ENCODE data around the gene REXO4. TPM values are rescaled to one million over a fixed set of nuclear protein-coding genes. Genes with fewer than 3 reads are reported as not detected.

Gene REXO4
- total and polyA plus RNA-seq, 2 of the 13 experiments (the other 11 are each of a cell fraction or from before 2014, with no cell fraction given), result 18.5 to 30.4 TPM

DNA sequence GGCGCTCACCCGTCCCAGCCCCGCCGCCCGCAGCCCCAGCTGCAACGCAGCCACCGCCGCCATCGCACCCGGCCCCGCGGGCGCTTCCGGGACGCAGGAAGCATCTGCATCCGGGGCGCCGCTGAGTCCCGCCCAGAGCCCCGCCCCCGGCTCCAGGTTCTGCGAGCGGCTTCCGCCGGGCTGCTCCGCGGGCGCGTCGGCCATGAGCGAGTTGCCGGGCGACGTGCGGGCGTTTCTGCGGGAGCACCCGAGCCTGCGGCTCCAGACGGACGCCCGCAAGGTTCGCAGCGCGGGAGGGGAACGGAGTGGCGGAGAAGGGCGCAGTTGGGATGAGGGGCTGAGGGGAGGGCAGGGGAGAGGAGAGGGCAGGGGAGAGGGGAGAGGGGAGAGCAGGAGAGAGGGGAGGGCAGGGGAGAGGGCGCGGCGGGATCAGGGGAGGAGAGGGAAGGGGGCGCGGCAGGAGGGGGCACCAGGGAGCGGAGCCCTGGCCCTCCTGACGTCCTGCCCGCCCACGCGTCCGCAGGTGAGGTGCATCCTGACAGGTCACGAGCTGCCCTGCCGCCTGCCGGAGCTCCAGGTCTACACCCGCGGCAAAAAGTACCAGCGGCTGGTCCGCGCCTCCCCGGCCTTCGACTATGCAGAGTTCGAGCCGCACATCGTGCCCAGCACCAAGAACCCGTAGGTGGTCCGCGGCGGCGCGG is 61.3 kb downstream of the REXO4 start, which contains the start of the genes SURF1 and SURF2 (continued):
- TF ChIP-seq PLSCR1 (CRISPR knock-in tag; IDR thresholded peaks at IDR 0.05; ENCODE audit: borderline replicate concordance), result no peak
- TF ChIP-seq ZFP37 (CRISPR knock-in tag; IDR thresholded peaks at IDR 0.05; ENCODE audit: borderline replicate concordance), result no peak
- TF ChIP-seq FOXJ3 (CRISPR knock-in tag; IDR thresholded peaks at IDR 0.05; ENCODE audit: borderline replicate concordance), result no peak
- TF ChIP-seq ZNF24 (IDR thresholded peaks at IDR 0.05), result no peak
- TF ChIP-seq GABPB1 (CRISPR knock-in tag; IDR thresholded peaks at IDR 0.05), result peak; percentile 93
- TF ChIP-seq TP53 (CRISPR knock-in tag; conservative IDR thresholded peaks at IDR 0.05), result no peak
- TF ChIP-seq BCL6 (CRISPR knock-in tag; IDR thresholded peaks at IDR 0.05), result no peak
- no peak for TF ChIP-seq PAWR (CRISPR knock-in tag; IDR thresholded peaks at IDR 0.05; ENCODE audit: borderline replicate concordance)
- TF ChIP-seq ARID4A (CRISPR knock-in tag; IDR thresholded peaks at IDR 0.05; ENCODE audit: borderline replicate concordance), result peak; percentile 87
- TF ChIP-seq ZNF20 (CRISPR knock-in tag; IDR thresholded peaks at IDR 0.05), result no peak
- TF ChIP-seq ZNF800 (CRISPR knock-in tag; IDR thresholded peaks at IDR 0.05), result no peak
- TF ChIP-seq, protein P1, sequence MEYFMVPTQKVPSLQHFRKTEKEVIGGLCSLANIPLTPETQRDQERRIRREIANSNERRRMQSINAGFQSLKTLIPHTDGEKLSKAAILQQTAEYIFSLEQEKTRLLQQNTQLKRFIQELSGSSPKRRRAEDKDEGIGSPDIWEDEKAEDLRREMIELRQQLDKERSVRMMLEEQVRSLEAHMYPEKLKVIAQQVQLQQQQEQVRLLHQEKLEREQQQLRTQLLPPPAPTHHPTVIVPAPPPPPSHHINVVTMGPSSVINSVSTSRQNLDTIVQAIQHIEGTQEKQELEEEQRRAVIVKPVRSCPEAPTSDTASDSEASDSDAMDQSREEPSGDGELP (IDR thresholded peaks at IDR 0.05; ENCODE audit: borderline replicate concordance, low read depth), result peak; percentile 39; the same call in 1 of the 2 replicates
- TF ChIP-seq TSC22D2 (CRISPR knock-in tag; IDR thresholded peaks at IDR 0.05; ENCODE audit: borderline replicate concordance), result no peak
- no peak for TF ChIP-seq ZBTB42 (CRISPR knock-in tag; IDR thresholded peaks at IDR 0.05)
- no peak for TF ChIP-seq REL (CRISPR knock-in tag; conservative IDR thresholded peaks at IDR 0.05)
- no peak for TF ChIP-seq E2F1 (CRISPR knock-in tag; IDR thresholded peaks at IDR 0.05)
- peak; percentile 69; the same call in 1 of the 2 replicates for TF ChIP-seq ZNF678 (CRISPR knock-in tag; IDR thresholded peaks at IDR 0.05)
- TF ChIP-seq SOX6 (IDR thresholded peaks at IDR 0.05), result no peak
- no peak; the same call in 1 of the 2 replicates for TF ChIP-seq SOX6 (CRISPR knock-in tag; IDR thresholded peaks at IDR 0.05)
- TF ChIP-seq ZMYM4 (CRISPR knock-in tag; IDR thresholded peaks at IDR 0.05), result peak; percentile 30; the same call in 1 of the 2 replicates
- TF ChIP-seq, protein P2, sequence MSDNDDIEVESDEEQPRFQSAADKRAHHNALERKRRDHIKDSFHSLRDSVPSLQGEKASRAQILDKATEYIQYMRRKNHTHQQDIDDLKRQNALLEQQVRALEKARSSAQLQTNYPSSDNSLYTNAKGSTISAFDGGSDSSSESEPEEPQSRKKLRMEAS (IDR thresholded peaks at IDR 0.05), result peak; percentile 48; the same call in 1 of the 2 replicates
